NCI-H69 (cell line): ENCODE results near the gene AGER.

Source experiments
- DNase-seq: peaks from one replicate; lab custom pipeline; 2025; lab: John Stamatoyannopoulos, UW

AGER gene

GRCh38 chr6:32168807-32169591 is 15.1 kb downstream of the AGER start:
- DNase-seq = no peak

- no peak for DNase-seq
These were observed 15.7 kb downstream of the AGER start for GRCh38 chr6:32168350-32168749.

GRCh38 chr6:32167761-32168262 is 16.2 kb downstream of the AGER start:
- DNase-seq = no peak

- DNase-seq = peak; percentile 14
These were observed 16.8 kb downstream of the AGER start for GRCh38 chr6:32167154-32167760.

GRCh38 chr6:32166411-32167061 is 17.5 kb downstream of the AGER start:
- DNase-seq = no peak

- no peak for DNase-seq
These were observed 19.8 kb downstream of the AGER start, which contains the start of gene EGFL8 for GRCh38 chr6:32164295-32164694. Gene EGFL8 (plus strand): TSS chr6:32164595. CDS start chr6:32166166, 1,571 bp downstream.

GRCh38 chr6:32163559-32164258 is 20.3 kb downstream of the AGER start:
- DNase-seq = no peak

GRCh38 chr6:32158052-32158451 is 26.0 kb downstream of the AGER start:
- DNase-seq = no peak

- DNase-seq = no peak
These were observed 27.2 kb downstream of the AGER start for GRCh38 chr6:32156891-32157290.

GRCh38 chr6:32154514-32155161 is 29.4 kb downstream of the AGER start:
- peak; percentile 93 for DNase-seq

GRCh38 chr6:32153564-32154513 is 30.2 kb downstream of the AGER start, which contains the start of gene PPT2:
Gene PPT2 (plus strand): TSS chr6:32154141. CDS start chr6:32154595, 454 bp downstream.
- DNase-seq = peak; percentile 96

GRCh38 chr6:32152769-32153563 is 31.1 kb downstream of the AGER start:
- DNase-seq = peak; percentile 68

- DNase-seq = peak; percentile 42
These were observed 31.9 kb downstream of the AGER start, which contains the start of gene PRRT1 for GRCh38 chr6:32151863-32152768. Gene PRRT1 (minus strand): TSS chr6:32151939. CDS start chr6:32151827, 112 bp downstream.

GRCh38 chr6:32151181-32151862 is 32.7 kb downstream of the AGER start:
- DNase-seq = peak; percentile 72

GRCh38 chr6:32149932-32150870 is 33.9 kb downstream of the AGER start:
- DNase-seq = peak; percentile 21

GRCh38 chr6:32149092-32149755 is 34.8 kb downstream of the AGER start:
- DNase-seq = no peak
